IMR-90 (cell line): Measurements from ENCODE around the gene HPS4.

Experiments
- BHLHE40 ChIP-seq: fragments of 150-350 bp; IDR thresholded peaks from 2 replicates; pipeline ENCODE4 v1.6.1; 2016; ENCODE audit warnings: mild to moderate bottlenecking, low read depth, low read length
- CEBPB ChIP-seq: IDR thresholded peaks from 2 replicates; pipeline ENCODE4 v1.6.1; 2012; ENCODE audit warnings: low read depth, low read length, improper control_type of control experiment
- CHD1 ChIP-seq: IDR thresholded peaks from 2 replicates; pipeline ENCODE4 v1.6.1; 2012; ENCODE audit warnings: low read depth, low read length, improper control_type of control experiment
- FOS ChIP-seq: fragments of 150-350 bp; IDR thresholded peaks from 2 replicates; pipeline ENCODE4 v1.6.1; 2016; ENCODE audit warnings: low read depth, low read length
- MAFK ChIP-seq: IDR thresholded peaks from 2 replicates; pipeline ENCODE4 v1.6.1; 2012; ENCODE audit warnings: low read depth, low read length, improper control_type of control experiment
- MAZ ChIP-seq: IDR thresholded peaks from 2 replicates; pipeline ENCODE4 v1.6.1; 2012; ENCODE audit warnings: low read depth, mild to moderate bottlenecking, low read length, improper control_type of control experiment, moderate library complexity, borderline replicate concordance
- POLR2A ChIP-seq: IDR thresholded peaks from 2 replicates; pipeline ENCODE4 v1.6.1; 2012; ENCODE audit warnings: mild to moderate bottlenecking, low read depth, low read length
- RAD21 ChIP-seq: IDR thresholded peaks from 2 replicates; pipeline ENCODE4 v1.6.1; 2012; ENCODE audit warnings: low read length, improper control_type of control experiment
- RCOR1 ChIP-seq: IDR thresholded peaks from 2 replicates; pipeline ENCODE4 v1.6.1; 2012; ENCODE audit warnings: mild to moderate bottlenecking, low read length, improper control_type of control experiment; ENCODE audit not compliant: insufficient replicate concordance
- SMC3 ChIP-seq: fragments of 150-350 bp; IDR thresholded peaks from 2 replicates; pipeline ENCODE4 v1.6.1; 2016; ENCODE audit warnings: low read depth, mild to moderate bottlenecking, antibody characterized with exemption, low read length, moderate library complexity
- TF ChIP-seq, protein P1 (sequence below): conservative IDR thresholded peaks from 2 replicates; pipeline ENCODE4 v1.5.1; 2012; ENCODE audit warnings: mild to moderate bottlenecking, low read depth, low read length, improper control_type of control experiment

DNA sequence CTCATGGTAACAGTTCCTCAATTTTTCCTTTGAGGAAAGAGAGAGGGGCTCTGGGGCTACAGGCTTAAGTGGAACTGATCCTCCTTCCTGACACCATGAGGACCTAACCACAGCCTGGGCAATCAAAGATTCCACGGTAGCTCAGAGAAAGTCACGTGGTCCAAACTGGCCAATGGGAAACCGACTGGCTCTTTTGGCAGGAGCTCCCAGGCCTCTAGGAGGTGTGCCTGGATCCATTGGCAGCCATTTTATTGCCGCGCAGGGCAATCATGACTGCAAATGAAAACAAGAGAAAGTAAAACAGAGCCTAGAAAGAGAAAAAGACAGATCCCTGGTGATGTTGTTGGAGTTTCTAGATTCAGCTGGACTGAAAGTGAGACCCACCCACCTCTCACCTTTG is 81.9 kb downstream of the HPS4 start:
- TF ChIP-seq, protein P1, sequence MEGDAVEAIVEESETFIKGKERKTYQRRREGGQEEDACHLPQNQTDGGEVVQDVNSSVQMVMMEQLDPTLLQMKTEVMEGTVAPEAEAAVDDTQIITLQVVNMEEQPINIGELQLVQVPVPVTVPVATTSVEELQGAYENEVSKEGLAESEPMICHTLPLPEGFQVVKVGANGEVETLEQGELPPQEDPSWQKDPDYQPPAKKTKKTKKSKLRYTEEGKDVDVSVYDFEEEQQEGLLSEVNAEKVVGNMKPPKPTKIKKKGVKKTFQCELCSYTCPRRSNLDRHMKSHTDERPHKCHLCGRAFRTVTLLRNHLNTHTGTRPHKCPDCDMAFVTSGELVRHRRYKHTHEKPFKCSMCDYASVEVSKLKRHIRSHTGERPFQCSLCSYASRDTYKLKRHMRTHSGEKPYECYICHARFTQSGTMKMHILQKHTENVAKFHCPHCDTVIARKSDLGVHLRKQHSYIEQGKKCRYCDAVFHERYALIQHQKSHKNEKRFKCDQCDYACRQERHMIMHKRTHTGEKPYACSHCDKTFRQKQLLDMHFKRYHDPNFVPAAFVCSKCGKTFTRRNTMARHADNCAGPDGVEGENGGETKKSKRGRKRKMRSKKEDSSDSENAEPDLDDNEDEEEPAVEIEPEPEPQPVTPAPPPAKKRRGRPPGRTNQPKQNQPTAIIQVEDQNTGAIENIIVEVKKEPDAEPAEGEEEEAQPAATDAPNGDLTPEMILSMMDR: no peak
- TF ChIP-seq POLR2A (no peak), BHLHE40 (no peak), CEBPB (no peak), CHD1 (no peak), MAZ (no peak), RAD21 (no peak), FOS (no peak), RCOR1 (no peak), MAFK (no peak), SMC3 (no peak)
